IMR-90 (cell line): ENCODE data around the gene LUC7L3. TPM values are rescaled to one million over a fixed set of nuclear protein-coding genes. Genes with fewer than 3 reads are reported as not detected.
A peak's percentile ranks its signal among the peaks of the same experiment; 100 is the strongest.

ENCODE experiments used
- ATAC-seq: fragments of 200-7000 bp; cut with Tn5 transposase; 2 replicates; pipeline ENCODE4 v1.9.1; 2020; ENCODE audit warnings: low read depth, mild to moderate bottlenecking, moderate library complexity
- Bru-seq: library from RNA; stranded (reverse); fragments of 400-500 nt; gene quantifications from one replicate; lab custom pipeline; 2021; lab: Mats Ljungman, UMichigan
- BruChase-seq, 2 experiments: library from RNA; stranded (reverse); fragments of 400-500 nt; gene quantifications; one replicate each; lab custom pipeline; 2021; lab: Mats Ljungman, UMichigan
- BruUV-seq: library from RNA; stranded (reverse); fragments of 400-500 nt; replicated peaks from 2 replicates; lab custom pipeline; 2021; lab: Mats Ljungman, UMichigan
- CTCF ChIA-PET: fragments of 300-600 bp; formaldehyde crosslinking; extraction: SDS; loops from one replicate; lab custom pipeline; 2021; ENCODE audit warnings: antibody characterized with exemption; lab: Yijun Ruan, JAX
- POLR2A ChIA-PET: fragments of 300-600 bp; sonication (Branson Sonifier 250); formaldehyde crosslinking; loops from one replicate; lab custom pipeline; 2022; ENCODE audit warnings: antibody characterized with exemption; ENCODE audit not compliant: unreplicated experiment; lab: Charles Lee
- DNase-seq: peaks from one replicate; pipeline ENCODE4 v3.0.0; 2013
- H2AFZ ChIP-seq: replicated peaks from 2 replicates; pipeline ENCODE3; 2013; ENCODE audit warnings: low read length, mild to moderate bottlenecking; ENCODE audit not compliant: poor library complexity
- H2AK5ac ChIP-seq: 2 replicates; pipeline ENCODE4 v1.6.1; 2013; ENCODE audit warnings: low read depth, low read length, inconsistent platforms
- H2AK9ac ChIP-seq: replicated peaks from 2 replicates; pipeline ENCODE3; 2013; ENCODE audit warnings: mild to moderate bottlenecking, low read depth, low read length, moderate library complexity; ENCODE audit not compliant: poor library complexity
- H2BK120ac ChIP-seq: 2 replicates; pipeline ENCODE4 v1.6.1; 2013; ENCODE audit warnings: low read depth, low read length, inconsistent platforms
- H2BK15ac ChIP-seq: 3 replicates; pipeline ENCODE4 v1.6.1; 2013; ENCODE audit warnings: low read depth, low read length, inconsistent platforms
- H2BK20ac ChIP-seq: 2 replicates; pipeline ENCODE4 v1.6.1; 2013; ENCODE audit warnings: low read depth, mild to moderate bottlenecking, inconsistent platforms, low read length, moderate library complexity
- H2BK5ac ChIP-seq: 2 replicates; pipeline ENCODE4 v1.6.1; 2013; ENCODE audit warnings: mild to moderate bottlenecking, low read depth, low read length, inconsistent platforms; ENCODE audit not compliant: poor library complexity, severe bottlenecking
- H3K14ac ChIP-seq: replicated peaks from 2 replicates; pipeline ENCODE4 v1.6.1; 2013; ENCODE audit warnings: low read depth, low read length, inconsistent platforms
- H3K18ac ChIP-seq: 2 replicates; pipeline ENCODE4 v1.6.1; 2013; ENCODE audit warnings: low read depth, low read length, control low read depth
- H3K23ac ChIP-seq: 2 replicates; pipeline ENCODE4 v1.6.1; 2013; ENCODE audit warnings: low read depth, low read length, inconsistent platforms
- H3K27ac ChIP-seq: 2 replicates; pipeline ENCODE4 v1.5.1; 2013; ENCODE audit warnings: mild to moderate bottlenecking, control low read depth, low read length; ENCODE audit not compliant: insufficient read depth
- H3K27me3 ChIP-seq: 2 replicates; pipeline ENCODE4 v1.6.1; 2013; ENCODE audit warnings: low read length; ENCODE audit not compliant: control insufficient read depth, insufficient read depth
- H3K36me3 ChIP-seq: 2 replicates; pipeline ENCODE4 v1.6.1; 2013; ENCODE audit warnings: low read length, mixed read lengths; ENCODE audit not compliant: control insufficient read depth, insufficient read depth
- H3K4ac ChIP-seq: 2 replicates; pipeline ENCODE4 v1.6.1; 2013; ENCODE audit warnings: low read depth, low read length, inconsistent platforms
- H3K4me1 ChIP-seq: 2 replicates; pipeline ENCODE4 v1.6.1; 2013; ENCODE audit warnings: low read length, mixed read lengths; ENCODE audit not compliant: control insufficient read depth, insufficient read depth
- H3K4me2 ChIP-seq: 2 replicates; pipeline ENCODE4 v1.6.1; 2013; ENCODE audit warnings: low read depth, mild to moderate bottlenecking, control low read depth, low read length, moderate library complexity
- H3K4me3 ChIP-seq: 2 replicates; pipeline ENCODE4 v1.5.1; 2013; ENCODE audit warnings: low read depth, mild to moderate bottlenecking, control low read depth, low read length, moderate library complexity; ENCODE audit not compliant: insufficient read depth
- H3K56ac ChIP-seq: 2 replicates; pipeline ENCODE4 v1.6.1; 2013; ENCODE audit warnings: low read length, inconsistent platforms; ENCODE audit not compliant: insufficient read depth; ENCODE audit errors: extremely low read depth
- H3K79me1 ChIP-seq, 2 experiments: 2 replicates each; pipeline ENCODE4 v1.6.1; 2013; ENCODE audit warnings: low read length in 2 of 2, inconsistent platforms in 1 of 2, low read depth in 1 of 2
- H3K9ac ChIP-seq: 2 replicates; pipeline ENCODE4 v1.6.1; 2013; ENCODE audit warnings: low read depth, low read length, control low read depth
- H3K9me1 ChIP-seq: 2 replicates; pipeline ENCODE4 v1.6.1; 2013; ENCODE audit warnings: low read length, inconsistent platforms; ENCODE audit not compliant: insufficient read depth
- H3K9me3 ChIP-seq: 2 replicates; pipeline ENCODE4 v1.6.1; 2013; ENCODE audit warnings: low read length; ENCODE audit not compliant: control insufficient read depth, insufficient read depth
- H4K20me1 ChIP-seq: 2 replicates; pipeline ENCODE4 v1.6.1; 2013; ENCODE audit warnings: low read length, inconsistent platforms; ENCODE audit not compliant: insufficient read depth
- H4K5ac ChIP-seq: 2 replicates; pipeline ENCODE4 v1.6.1; 2013; ENCODE audit warnings: mild to moderate bottlenecking, low read depth, low read length, control low read depth
- H4K8ac ChIP-seq, 2 experiments: 2 replicates each; pipeline ENCODE4 v1.6.1; 2013; ENCODE audit warnings: low read depth in 2 of 2, low read length in 2 of 2, control low read depth in 1 of 2, inconsistent platforms in 1 of 2
- H4K91ac ChIP-seq: 2 replicates; pipeline ENCODE4 v1.6.1; 2013; ENCODE audit warnings: low read depth, low read length, inconsistent platforms; ENCODE audit not compliant: insufficient read depth
- CEBPB ChIP-seq: IDR thresholded peaks from 2 replicates; pipeline ENCODE4 v1.6.1; 2012; ENCODE audit warnings: low read depth, low read length, improper control_type of control experiment
- CHD1 ChIP-seq: IDR thresholded peaks from 2 replicates; pipeline ENCODE4 v1.6.1; 2012; ENCODE audit warnings: low read depth, low read length, improper control_type of control experiment
- FOS ChIP-seq: fragments of 150-350 bp; IDR thresholded peaks from 2 replicates; pipeline ENCODE4 v1.6.1; 2016; ENCODE audit warnings: low read depth, low read length
- MAFK ChIP-seq: IDR thresholded peaks from 2 replicates; pipeline ENCODE4 v1.6.1; 2012; ENCODE audit warnings: low read depth, low read length, improper control_type of control experiment
- MXI1 ChIP-seq: IDR thresholded peaks from 2 replicates; pipeline ENCODE4 v1.6.1; 2012; ENCODE audit warnings: low read depth, mild to moderate bottlenecking, low read length, moderate library complexity, borderline replicate concordance
- NFE2L2 ChIP-seq: fragments of 150-350 bp; IDR thresholded peaks from 2 replicates; pipeline ENCODE4 v1.6.1; 2016; ENCODE audit warnings: low read depth, mild to moderate bottlenecking, low read length
- POLR2A ChIP-seq: IDR thresholded peaks from 2 replicates; pipeline ENCODE4 v1.6.1; 2012; ENCODE audit warnings: mild to moderate bottlenecking, low read depth, low read length
- RAD21 ChIP-seq: IDR thresholded peaks from 2 replicates; pipeline ENCODE4 v1.6.1; 2012; ENCODE audit warnings: low read length, improper control_type of control experiment
- RCOR1 ChIP-seq: IDR thresholded peaks from 2 replicates; pipeline ENCODE4 v1.6.1; 2012; ENCODE audit warnings: mild to moderate bottlenecking, low read length, improper control_type of control experiment; ENCODE audit not compliant: insufficient replicate concordance
- SMC3 ChIP-seq: fragments of 150-350 bp; IDR thresholded peaks from 2 replicates; pipeline ENCODE4 v1.6.1; 2016; ENCODE audit warnings: low read depth, mild to moderate bottlenecking, antibody characterized with exemption, low read length, moderate library complexity
- WGBS, 2 experiments: methylation state at CpG; one replicate each; pipeline versions ENCODE4 v1.1.5 to v1.1.7; 2013; ENCODE audit warnings: missing lambda C conversion rate in 2 of 2; ENCODE audit not compliant: insufficient read length in 1 of 2; ENCODE audit errors: extremely low coverage in 2 of 2; 5-methylcytosine and 5-hydroxymethylcytosine counted together
- dilution Hi-C: fragments of 300-500 bp; cut with HindIII; formaldehyde crosslinking; loops from one replicate; pipeline ENCODE4 v1.14.3; 2018; ENCODE audit warnings: low sequenced_read_pairs; ENCODE audit not compliant: unreplicated experiment
- in situ Hi-C: fragments of 300-500 bp; cut with MboI; formaldehyde crosslinking; loops from 3 replicates; pipeline ENCODE4 v1.14.3; 2019; ENCODE audit warnings: low sequenced_read_pairs, inconsistent platforms, mixed read lengths
- intact Hi-C: fragments of 100-400 bp; cut with micrococcal nuclease; formaldehyde crosslinking; loops from 2 replicates; pipeline ENCODE4 v1.10.0; 2022
- long read RNA-seq: library from polyadenylated mRNA; unstranded; transcript quantifications from one replicate; pipeline ENCODE4 v2.0.0, GENCODE V29; 2021; ENCODE audit not compliant: unreplicated experiment
- polyA plus RNA-seq, 3 experiments: library from polyadenylated mRNA; depleted of rRNA; stranded (reverse); fragments of >200 nt; gene quantifications; 2 replicates each; pipeline ENCODE4 v1.2.3, GENCODE V29; 2012; ENCODE audit warnings: low replicate concordance in 1 of 3
- total RNA-seq: library from RNA; depleted of rRNA; stranded (reverse); fragments of >200 nt; gene quantifications from 2 replicates; pipeline ENCODE4 v1.2.3, GENCODE V29; 2012; rRNA removed
- TF ChIP-seq, protein P1 (sequence below): fragments of 150-350 bp; IDR thresholded peaks from 2 replicates; pipeline ENCODE4 v1.6.1; 2016; ENCODE audit warnings: low read depth, mild to moderate bottlenecking, low read length, moderate library complexity, borderline replicate concordance

The LUC7L3 gene, protein sequence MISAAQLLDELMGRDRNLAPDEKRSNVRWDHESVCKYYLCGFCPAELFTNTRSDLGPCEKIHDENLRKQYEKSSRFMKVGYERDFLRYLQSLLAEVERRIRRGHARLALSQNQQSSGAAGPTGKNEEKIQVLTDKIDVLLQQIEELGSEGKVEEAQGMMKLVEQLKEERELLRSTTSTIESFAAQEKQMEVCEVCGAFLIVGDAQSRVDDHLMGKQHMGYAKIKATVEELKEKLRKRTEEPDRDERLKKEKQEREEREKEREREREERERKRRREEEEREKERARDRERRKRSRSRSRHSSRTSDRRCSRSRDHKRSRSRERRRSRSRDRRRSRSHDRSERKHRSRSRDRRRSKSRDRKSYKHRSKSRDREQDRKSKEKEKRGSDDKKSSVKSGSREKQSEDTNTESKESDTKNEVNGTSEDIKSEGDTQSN
- total RNA-seq (17.7 and 20.0 TPM in 2 replicates), polyA plus RNA-seq (2012; rRNA removed) (44.7 and 47.5 TPM in 2 replicates), Bru-seq, nascent RNA (percentile 94 among the genes with signal in this experiment), BruChase-seq, experiment 1, labeled RNA remaining after a 6-hour chase (percentile 95 among the genes with signal in this experiment), BruChase-seq, experiment 2, labeled RNA remaining after a 2-hour chase (percentile 95 among the genes with signal in this experiment)
- 27.5 and 27.7 TPM in 2 replicates for polyA plus RNA-seq (2012; cell fraction: cytosol; rRNA removed)
- polyA plus RNA-seq (2012; cell fraction: nucleus; rRNA removed; ENCODE audit: low replicate concordance) = 183 and 387 TPM in 2 replicates
- long read RNA-seq, full-length matches to known transcripts = 4 of 27 reads
- long read RNA-seq, partial matches to known transcripts = 19 of 27 reads
- long read RNA-seq, other reads (novel, unspliced or antisense) = 4 of 27 reads

DNA sequence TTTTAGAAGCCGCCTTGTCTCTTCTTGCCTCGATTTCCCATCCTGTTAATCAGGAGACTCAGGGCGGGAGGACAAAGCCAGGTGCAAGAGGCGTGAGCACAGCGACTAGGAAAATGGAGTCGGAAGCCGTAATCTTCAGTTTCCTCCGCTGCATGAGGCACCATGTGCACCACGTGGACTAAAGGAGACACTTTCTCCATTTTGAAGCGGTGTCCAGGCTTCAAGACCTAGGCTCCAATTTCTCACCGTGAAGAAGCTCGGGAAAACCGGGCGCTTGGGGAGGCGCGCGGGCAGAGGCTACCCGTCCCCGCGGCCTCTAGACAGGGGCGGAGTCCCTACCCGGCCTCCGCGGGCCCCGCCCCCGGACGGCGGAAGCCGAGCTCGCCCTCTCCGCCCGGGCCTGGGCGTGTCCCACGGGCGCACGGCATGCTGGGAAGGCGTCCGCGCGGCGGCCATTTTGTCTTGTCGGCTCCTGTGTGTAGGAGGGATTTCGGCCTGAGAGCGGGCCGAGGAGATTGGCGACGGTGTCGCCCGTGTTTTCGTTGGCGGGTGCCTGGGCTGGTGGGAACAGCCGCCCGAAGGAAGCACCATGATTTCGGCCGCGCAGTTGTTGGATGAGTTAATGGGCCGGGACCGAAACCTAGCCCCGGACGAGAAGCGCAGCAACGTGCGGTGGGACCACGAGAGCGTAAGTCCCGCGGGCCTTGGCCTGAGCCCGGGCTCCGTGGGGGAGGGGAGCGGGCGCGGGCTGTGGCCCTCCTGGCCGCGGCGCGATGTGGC lies at the start of gene LUC7L3:
LUC7L3 (plus strand) TSS at position 460 of the 780 bp plus-strand sequence; CDS start at position 590, 130 bp downstream.
- intact Hi-C loops (loop anchor here (1.0 kb wide), 1 partner anchor 11 kb away; no protein-coding TSS in a partner anchor), in situ Hi-C loops (no loop called here), dilution Hi-C loops (no loop called here)
- Histone ChIP-seq H3K9me1 (peaks cover 4% of the 10 kb centered on the region), H2AK5ac (peak within 1 kb of the TSS; percentile 91), H3K79me1 (peaks cover 0 to 14% of the 10 kb centered on the region in 2 experiments; a peak in 2 of 4 replicates), H2AFZ (peak within 1 kb of the TSS; percentile 93), H4K20me1 (peaks cover 45% of the 10 kb centered on the region), H2AK9ac (peak within 1 kb of the TSS; percentile 91), H3K23ac (peak within 1 kb of the TSS; percentile 94), H3K4me1 (no peaks in the 10 kb centered on the region), H3K56ac (peak within 1 kb of the TSS; percentile 93), H2BK120ac (peak within 1 kb of the TSS; percentile 28; the same call in 1 of the 2 replicates), H2BK15ac (no peak within 1 kb of the TSS), H3K36me3 (no peaks in the 10 kb centered on the region), H4K5ac (peak within 1 kb of the TSS; percentile 92), H3K27me3 (no peaks in the 10 kb centered on the region), H4K8ac (peak within 1 kb of the TSS; percentile 91 to 99), H2BK5ac (peak within 1 kb of the TSS; percentile 86), H3K9me3 (no peaks in the 10 kb centered on the region), H3K4me3 (peak within 1 kb of the TSS; percentile 79), H4K91ac (peak within 1 kb of the TSS; percentile 91), H3K27ac (peak within 1 kb of the TSS; percentile 91), H2BK20ac (no peak within 1 kb of the TSS; the same call in 1 of the 2 replicates), H3K9ac (peak within 1 kb of the TSS; percentile 80), H3K18ac (peak within 1 kb of the TSS; percentile 87), H3K14ac (peak within 1 kb of the TSS; percentile 97), H3K4me2 (peak within 1 kb of the TSS; percentile 100), H3K4ac (peak within 1 kb of the TSS; percentile 93)
- CTCF ChIA-PET = interaction anchor here (0.7 kb wide), 1 partner anchor 23 kb away, joined by 8 read pairs; no protein-coding TSS in a partner anchor
- 3% methylated on average over 49 of the region's 76 CpGs; no CpG with 5 or more reads in 1 of the 2 experiments for WGBS, 2 experiments
- POLR2A ChIA-PET = interaction anchor here (0.6 to 1.0 kb wide), 2 partner anchors 58 to 145 kb away, joined by 3 to 4 read pairs; no protein-coding TSS in a partner anchor
- DNase-seq (peak; percentile 91), ATAC-seq (peak; percentile 97)
- no TSS peak for BruUV-seq
- TF ChIP-seq MXI1 (peak; percentile 67; the same call in 1 of the 2 replicates), RAD21 (no peak), NFE2L2 (no peak), MAFK (no peak), RCOR1 (no peak), CEBPB (no peak), POLR2A (peak; percentile 96), SMC3 (no peak), CHD1 (no peak), FOS (no peak)
- TF ChIP-seq, protein P1, sequence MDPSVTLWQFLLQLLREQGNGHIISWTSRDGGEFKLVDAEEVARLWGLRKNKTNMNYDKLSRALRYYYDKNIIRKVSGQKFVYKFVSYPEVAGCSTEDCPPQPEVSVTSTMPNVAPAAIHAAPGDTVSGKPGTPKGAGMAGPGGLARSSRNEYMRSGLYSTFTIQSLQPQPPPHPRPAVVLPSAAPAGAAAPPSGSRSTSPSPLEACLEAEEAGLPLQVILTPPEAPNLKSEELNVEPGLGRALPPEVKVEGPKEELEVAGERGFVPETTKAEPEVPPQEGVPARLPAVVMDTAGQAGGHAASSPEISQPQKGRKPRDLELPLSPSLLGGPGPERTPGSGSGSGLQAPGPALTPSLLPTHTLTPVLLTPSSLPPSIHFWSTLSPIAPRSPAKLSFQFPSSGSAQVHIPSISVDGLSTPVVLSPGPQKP = no peak
